Stomach (tissue), 9 donors: ENCODE measurements around the gene PDGFD. TPM values are rescaled to one million over a fixed set of nuclear protein-coding genes. Genes with fewer than 3 reads are reported as not detected.

Source experiments
- DNase-seq, 2 donors: peaks; one replicate each; pipeline versions ENCODE4 v3.0.0 to v3.0.0-alpha.2; 2013 to 2019
- H3K27ac ChIP-seq, 5 donors: fragments of 200-600 bp in 4 of 5; sonication (generic) in 4 of 5; one replicate each; pipeline ENCODE4 v1.5.1; 2013 to 2019; ENCODE audit warnings: mild to moderate bottlenecking in 1 of 5, moderate library complexity in 1 of 5
- H3K27me3 ChIP-seq, 3 donors: fragments of 200-600 bp; sonication (generic); one replicate each; pipeline ENCODE4 v1.5.1; 2017 to 2019; ENCODE audit warnings: mixed run types in 1 of 3
- H3K36me3 ChIP-seq, 4 donors: fragments of 200-600 bp; sonication (generic); 1 replicate in 3 of 4; 2 replicates in 1 of 4; pipeline ENCODE4 v1.5.1; 2016 to 2019
- H3K4me1 ChIP-seq, 4 donors: fragments of 200-600 bp; sonication (generic); one replicate each; pipeline ENCODE4 v1.5.1; 2016 to 2019
- H3K4me3 ChIP-seq, 4 donors: fragments of 200-600 bp; sonication (generic) in 3 of 4; one replicate each; pipeline ENCODE4 v1.5.1; 2016 to 2019; ENCODE audit warnings: mild to moderate bottlenecking in 1 of 4
- H3K9me3 ChIP-seq, 4 donors: fragments of 200-600 bp; sonication (generic); one replicate each; pipeline ENCODE4 v1.5.1; 2016 to 2019
- CTCF ChIP-seq, 7 experiments: fragments of 450-650 bp in 4 of 7; fragments of 200-600 bp in 3 of 7; sonication (generic) in 3 of 7; IDR thresholded peaks; one replicate each; pipeline ENCODE4 v1.5.1; 2016 to 2019; ENCODE audit warnings: antibody characterized with exemption in 7 of 7, control low read depth in 2 of 7, mild to moderate bottlenecking in 1 of 7
- EP300 ChIP-seq: sonication (generic); formaldehyde crosslinking; IDR thresholded peaks from one replicate; pipeline ENCODE4 v1.6.1; 2017; ENCODE audit warnings: antibody characterized with exemption
- POLR2A ChIP-seq, 4 donors: fragments of 450-650 bp; IDR thresholded peaks; one replicate each; pipeline ENCODE4 v1.6.1; 2016; ENCODE audit warnings: antibody characterized with exemption in 4 of 4, control low read depth in 2 of 4, mild to moderate bottlenecking in 1 of 4, moderate library complexity in 1 of 4
- POLR2AphosphoS5 ChIP-seq, 3 donors: sonication (generic); formaldehyde crosslinking; IDR thresholded peaks; one replicate each; pipeline ENCODE4 v1.6.1; 2016; ENCODE audit warnings: antibody characterized with exemption in 3 of 3
- WGBS, 5 donors: extraction: QIAGEN DNeasy Blood & Tissue Kit in 3 of 5; methylation state at CpG; one replicate each; pipeline versions ENCODE4 v1.1.5 to v1.1.7; 2013 to 2018; 5-methylcytosine and 5-hydroxymethylcytosine counted together
- intact Hi-C: fragments of 100-400 bp; cut with DNase I; formaldehyde crosslinking; loops from one replicate; pipeline ENCODE4 v1.15.1; 2023; ENCODE audit warnings: low total_unique reads
- polyA plus RNA-seq, 3 donors: library from polyadenylated mRNA; stranded (reverse); fragments of 200-250 nt; gene quantifications; one replicate each; pipeline ENCODE4 v1.2.3, GENCODE V29; 2013
- total RNA-seq, 5 donors: library from RNA; depleted of rRNA; stranded (reverse); fragments of >200 nt; gene quantifications; one replicate each; pipeline versions ENCODE4 v1.1.0 to v1.2.3, GENCODE V29; 2014 to 2016
- donor health status: healthy with polysubstance abuse.
- donor health status: Bipolar disorder and iron deficiency.
- donor health status: healthy.

Gene PDGFD
- total and polyA plus RNA-seq, 8 donors, result 2.4 to 41.5 (median 9.0) TPM; not detected in 1

GRCh38 chr11:104075091-104075490 is 88.9 kb downstream of the PDGFD start:
- H3K4me3 ChIP-seq, result no peak overlapping the region
- no peak for TF ChIP-seq CTCF (IDR thresholded peaks at IDR 0.05)
- no peak for TF ChIP-seq POLR2A (IDR thresholded peaks at IDR 0.05)
- no peak for TF ChIP-seq EP300
- TF ChIP-seq POLR2AphosphoS5 (IDR thresholded peaks at IDR 0.05), result no peak
- H3K27ac ChIP-seq, result no peak overlapping the region
- DNase-seq, result no peak
- H3K27me3 ChIP-seq, result no peaks in the 10 kb centered on the region
- no peaks in the 10 kb centered on the region for H3K36me3 ChIP-seq
- H3K9me3 ChIP-seq, result no peaks in the 10 kb centered on the region
- intact Hi-C loops, result no loop called here
- peaks cover 0 to 6% (median 2%) of the 10 kb centered on the region in 4 donors for H3K4me1 ChIP-seq

GRCh38 chr11:104073950-104074705 is 89.8 kb downstream of the PDGFD start:
- Histone ChIP-seq H3K36me3 (no peaks in the 10 kb centered on the region), H3K27me3 (no peaks in the 10 kb centered on the region), H3K9me3 (no peaks in the 10 kb centered on the region), H3K4me1 (peaks cover 0 to 6% (median 2%) of the 10 kb centered on the region in 4 donors), H3K4me3 (no peak overlapping the region), H3K27ac (no peak overlapping the region)
- intact Hi-C loops, result no loop called here
- WGBS, 5 donors, result 60 to 74% (median 64%) methylated on average over 3 of the region's 3 CpGs
- TF ChIP-seq CTCF (IDR thresholded peaks at IDR 0.05) (no peak), POLR2AphosphoS5 (IDR thresholded peaks at IDR 0.05) (no peak), EP300 (no peak), POLR2A (IDR thresholded peaks at IDR 0.05) (no peak)
- DNase-seq, result no peak

GRCh38 chr11:104067534-104067933 is 96.4 kb downstream of the PDGFD start:
- 60 to 76% (median 65%) methylated on average over 1 of the region's 1 CpG for WGBS, 5 donors
- no peak overlapping the region for H3K4me3 ChIP-seq
- DNase-seq, result no peak
- intact Hi-C loops, result no loop called here
- no peaks in the 10 kb centered on the region for H3K9me3 ChIP-seq
- TF ChIP-seq POLR2AphosphoS5 (IDR thresholded peaks at IDR 0.05), result no peak
- no peak for TF ChIP-seq CTCF (IDR thresholded peaks at IDR 0.05)
- no peak for TF ChIP-seq EP300
- no peak for TF ChIP-seq POLR2A (IDR thresholded peaks at IDR 0.05)
- no peak overlapping the region for H3K27ac ChIP-seq
- no peaks in the 10 kb centered on the region for H3K36me3 ChIP-seq
- no peaks in the 10 kb centered on the region for H3K27me3 ChIP-seq
- peaks cover 0 to 7% (median 0%) of the 10 kb centered on the region in 4 donors for H3K4me1 ChIP-seq

- no peaks in the 10 kb centered on the region for H3K36me3 ChIP-seq
- H3K27me3 ChIP-seq, result no peaks in the 10 kb centered on the region
- H3K4me3 ChIP-seq, result no peak overlapping the region
- H3K27ac ChIP-seq, result no peak overlapping the region
- H3K4me1 ChIP-seq, result peaks cover 0 to 24% (median 0%) of the 10 kb centered on the region in 4 donors
- TF ChIP-seq POLR2A (IDR thresholded peaks at IDR 0.05) (no peak), CTCF (IDR thresholded peaks at IDR 0.05) (no peak), EP300 (no peak), POLR2AphosphoS5 (IDR thresholded peaks at IDR 0.05) (no peak)
- intact Hi-C loops, result no loop called here
- DNase-seq, result no peak
- WGBS, 5 donors, result 68 to 78% (median 75%) methylated on average over 5 of the region's 5 CpGs
- no peaks in the 10 kb centered on the region for H3K9me3 ChIP-seq
Observed at GRCh38 chr11:104064034-104064630, 99.8 kb downstream of the PDGFD start.
